Measurements from ENCODE around the gene STX10. TPM values are rescaled to one million over a fixed set of nuclear protein-coding genes. Genes with fewer than 3 reads are reported as not detected.

Gene STX10
- total RNA-seq, 1 experiment from 2014 or later: 56.9 TPM

- no peak for TF ChIP-seq HMGXB4 (CRISPR knock-in tag; IDR thresholded peaks at IDR 0.05)
- no peak; the same call in 1 of the 2 replicates for TF ChIP-seq ZMAT4 (CRISPR knock-in tag; IDR thresholded peaks at IDR 0.05)
- TF ChIP-seq ZNF416 (CRISPR knock-in tag; IDR thresholded peaks at IDR 0.05): peak; percentile 82
- no peak for TF ChIP-seq ZNF512 (CRISPR knock-in tag; IDR thresholded peaks at IDR 0.05; ENCODE audit: borderline replicate concordance)
- peak; percentile 95 for TF ChIP-seq EMX1 (CRISPR knock-in tag; IDR thresholded peaks at IDR 0.05)
- TF ChIP-seq FOXP1 (CRISPR knock-in tag; IDR thresholded peaks at IDR 0.05; ENCODE audit: borderline replicate concordance): no peak; the same call in 1 of the 2 replicates
- TF ChIP-seq FOXK1 (CRISPR knock-in tag; IDR thresholded peaks at IDR 0.05): no peak; the same call in 1 of the 2 replicates
- TF ChIP-seq TEAD1 (CRISPR knock-in tag; IDR thresholded peaks at IDR 0.05): no peak; the same call in 1 of the 2 replicates
- TF ChIP-seq TCF7 (CRISPR knock-in tag; IDR thresholded peaks at IDR 0.05; ENCODE audit: low read depth): no peak
- no peak for TF ChIP-seq ZNF138 (CRISPR knock-in tag; conservative IDR thresholded peaks at IDR 0.05)
- TF ChIP-seq AFF4 (CRISPR knock-in tag; IDR thresholded peaks at IDR 0.05; ENCODE audit: borderline replicate concordance): no peak
- no peak for TF ChIP-seq STAT6 (CRISPR knock-in tag; conservative IDR thresholded peaks at IDR 0.05; ENCODE audit: low read depth)
- no peak for TF ChIP-seq ZNF232 (CRISPR knock-in tag; IDR thresholded peaks at IDR 0.05)
- TF ChIP-seq SOX15 (CRISPR knock-in tag; IDR thresholded peaks at IDR 0.05): no peak
- TF ChIP-seq TP53 (CRISPR knock-in tag; IDR thresholded peaks at IDR 0.05): peak; percentile 16; the same call in 1 of the 2 replicates
- no peak for TF ChIP-seq ATF6 (CRISPR knock-in tag; IDR thresholded peaks at IDR 0.05)
These were observed 5.5 kb upstream of the STX10 start (continued) for GRCh38 chr19:13155472-13156359.

Measured in WTC11 (cell line).